HepG2 (cell line): Measurements from ENCODE around the gene ANKRD35. TPM values are rescaled to one million over a fixed set of nuclear protein-coding genes. Genes with fewer than 3 reads are reported as not detected.

Experiments used
- FLYWCH1 ChIP-seq: sonication (generic); formaldehyde crosslinking; IDR thresholded peaks from 2 replicates; pipeline ENCODE4 v1.8.1; 2023; ENCODE audit warnings: mild to moderate bottlenecking, missing genetic modification reagents
- FOSL1 ChIP-seq: sonication (generic); formaldehyde crosslinking; IDR thresholded peaks from 2 replicates; pipeline ENCODE4 v1.9.0; 2021; ENCODE audit warnings: missing genetic modification reagents, borderline replicate concordance
- KDM4B ChIP-seq: sonication (generic); formaldehyde crosslinking; IDR thresholded peaks from 2 replicates; pipeline ENCODE4 v1.4.0; 2020; ENCODE audit warnings: missing genetic modification reagents
- MIER3 ChIP-seq: IDR thresholded peaks from 2 replicates; pipeline ENCODE4 v1.6.1; 2016; ENCODE audit warnings: missing compliant biosample characterization, borderline replicate concordance
- SALL2 ChIP-seq: sonication (generic); formaldehyde crosslinking; IDR thresholded peaks from 2 replicates; pipeline ENCODE4 v1.8.1; 2023; ENCODE audit warnings: mild to moderate bottlenecking, missing genetic modification reagents, inconsistent platforms
- SRSF1 ChIP-seq: fragments of 200-400 bp; formaldehyde crosslinking; optimal IDR thresholded peaks from 2 replicates; pipeline ENCODE3; 2017; ENCODE audit warnings: mild to moderate bottlenecking, low read depth, low read length, moderate library complexity
- TAF1 ChIP-seq: sonication (generic); formaldehyde crosslinking; IDR thresholded peaks from 2 replicates; pipeline ENCODE4 v1.4.0; 2020; ENCODE audit warnings: missing genetic modification reagents
- TOPORS ChIP-seq: sonication (generic); formaldehyde crosslinking; IDR thresholded peaks from 2 replicates; pipeline ENCODE4 v1.8.0; 2023; ENCODE audit warnings: mild to moderate bottlenecking, missing genetic modification reagents
- USF2 ChIP-seq, 2 experiments: sonication (generic) in 1 of 2; formaldehyde crosslinking in 1 of 2; IDR thresholded peaks; 2 replicates each; pipeline versions ENCODE4 v1.5.1 to v1.6.1; 2011 to 2020; ENCODE audit warnings: borderline replicate concordance in 1 of 2, low read depth in 1 of 2, low read length in 1 of 2, mild to moderate bottlenecking in 1 of 2, missing genetic modification reagents in 1 of 2, moderate library complexity in 1 of 2
- ZBTB10 ChIP-seq: sonication (generic); formaldehyde crosslinking; IDR thresholded peaks from 2 replicates; pipeline ENCODE4 v1.4.0; 2020; ENCODE audit warnings: missing genetic modification reagents, borderline replicate concordance
- ZNF124 ChIP-seq: sonication (generic); formaldehyde crosslinking; IDR thresholded peaks from 2 replicates; pipeline ENCODE4 v1.4.0; 2020; ENCODE audit warnings: missing genetic modification reagents
- ZNF143 ChIP-seq: sonication (generic); formaldehyde crosslinking; IDR thresholded peaks from 2 replicates; pipeline ENCODE4 v1.4.0; 2020; ENCODE audit warnings: missing genetic modification reagents
- ZNF44 ChIP-seq: sonication (generic); formaldehyde crosslinking; IDR thresholded peaks from 2 replicates; pipeline ENCODE4 v1.5.1; 2020; ENCODE audit warnings: mild to moderate bottlenecking, missing genetic modification reagents
- ZNF547 ChIP-seq: sonication (generic); formaldehyde crosslinking; IDR thresholded peaks from 2 replicates; pipeline ENCODE4 v1.5.1; 2020; ENCODE audit warnings: mild to moderate bottlenecking, missing genetic modification reagents
- ZNF644 ChIP-seq: IDR thresholded peaks from 2 replicates; pipeline ENCODE4 v1.6.1; 2016; ENCODE audit warnings: low read depth
- ZNF672 ChIP-seq: sonication (generic); formaldehyde crosslinking; IDR thresholded peaks from 2 replicates; pipeline ENCODE4 v1.8.1; 2022; ENCODE audit warnings: missing genetic modification reagents
- polyA plus RNA-seq, 8 experiments: library from polyadenylated mRNA; depleted of rRNA in 3 of 8; stranded (reverse) in 7 of 8; unstranded in 1 of 8; fragments of >200 nt; fragmentation: Illumina TruSeq in 4 of 8; extraction: Trizol in 4 of 8; gene quantifications; 2 replicates each; pipeline versions ENCODE4 v1.2.1 to v1.2.3, GENCODE V29; 2011 to 2016; ENCODE audit warnings: low read depth in 4 of 8, missing spikeins in 1 of 8, mixed read lengths in 1 of 8; ENCODE audit not compliant: insufficient read depth in 1 of 8
- total RNA-seq, 5 experiments: library from RNA; depleted of rRNA; stranded (reverse); fragments of >200 nt; fragmentation: Illumina TruSeq; extraction: Trizol; gene quantifications; 2 replicates each; pipeline ENCODE4 v1.2.3, GENCODE V29; 2016; ENCODE audit warnings: low read depth in 1 of 5
- TF ChIP-seq, protein P1 (sequence below): sonication (generic); formaldehyde crosslinking; IDR thresholded peaks from 2 replicates; pipeline ENCODE4 v1.8.1; 2023; ENCODE audit warnings: mild to moderate bottlenecking, missing genetic modification reagents
- TF ChIP-seq, protein P2 (sequence below): IDR thresholded peaks from 2 replicates; pipeline ENCODE4 v1.6.1; 2016; ENCODE audit warnings: mild to moderate bottlenecking
- TF ChIP-seq, protein P3 (sequence below): conservative IDR thresholded peaks from 2 replicates; pipeline ENCODE4 v1.6.1; 2018; ENCODE audit warnings: missing genetic modification reagents

ANKRD35 gene
- total and polyA plus RNA-seq, 2 of the 13 experiments (the other 11 are each of a cell fraction or from before 2014, with no cell fraction given) = 0.02 TPM; not detected in 1

- TF ChIP-seq, protein P1, sequence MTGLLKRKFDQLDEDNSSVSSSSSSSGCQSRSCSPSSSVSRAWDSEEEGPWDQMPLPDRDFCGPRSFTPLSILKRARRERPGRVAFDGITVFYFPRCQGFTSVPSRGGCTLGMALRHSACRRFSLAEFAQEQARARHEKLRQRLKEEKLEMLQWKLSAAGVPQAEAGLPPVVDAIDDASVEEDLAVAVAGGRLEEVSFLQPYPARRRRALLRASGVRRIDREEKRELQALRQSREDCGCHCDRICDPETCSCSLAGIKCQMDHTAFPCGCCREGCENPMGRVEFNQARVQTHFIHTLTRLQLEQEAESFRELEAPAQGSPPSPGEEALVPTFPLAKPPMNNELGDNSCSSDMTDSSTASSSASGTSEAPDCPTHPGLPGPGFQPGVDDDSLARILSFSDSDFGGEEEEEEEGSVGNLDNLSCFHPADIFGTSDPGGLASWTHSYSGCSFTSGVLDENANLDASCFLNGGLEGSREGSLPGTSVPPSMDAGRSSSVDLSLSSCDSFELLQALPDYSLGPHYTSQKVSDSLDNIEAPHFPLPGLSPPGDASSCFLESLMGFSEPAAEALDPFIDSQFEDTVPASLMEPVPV (CRISPR knock-in tag) = peak; percentile 40; the same call in 1 of the 2 replicates
- TF ChIP-seq KDM4B (CRISPR knock-in tag) (peak; percentile 66; the same call in 1 of the 2 replicates), SALL2 (CRISPR knock-in tag) (no peak), ZNF143 (CRISPR knock-in tag) (peak; percentile 50; the same call in 1 of the 2 replicates), SRSF1 (no peak), TOPORS (CRISPR knock-in tag) (peak; percentile 76; the same call in 1 of the 2 replicates), MIER3 (CRISPR knock-in tag) (no peak), ZNF672 (CRISPR knock-in tag) (no peak), USF2 (IDR thresholded peaks at IDR 0.05; ENCODE audit: low read depth, low read length) (peak; percentile 5; the same call in 1 of the 2 replicates), USF2 (CRISPR knock-in tag; IDR thresholded peaks at IDR 0.05; ENCODE audit: borderline replicate concordance) (peak; percentile 74; the same call in 1 of the 2 replicates), ZNF644 (CRISPR knock-in tag) (no peak), TAF1 (CRISPR knock-in tag) (peak; percentile 93), ZNF547 (CRISPR knock-in tag) (peak; percentile 48; the same call in 1 of the 2 replicates), ZBTB10 (CRISPR knock-in tag) (no peak), FOSL1 (CRISPR knock-in tag) (no peak), FLYWCH1 (CRISPR knock-in tag) (no peak), ZNF44 (CRISPR knock-in tag) (peak; percentile 95; the same call in 1 of the 2 replicates), ZNF124 (CRISPR knock-in tag) (no peak; the same call in 1 of the 2 replicates)
- TF ChIP-seq, protein P2, sequence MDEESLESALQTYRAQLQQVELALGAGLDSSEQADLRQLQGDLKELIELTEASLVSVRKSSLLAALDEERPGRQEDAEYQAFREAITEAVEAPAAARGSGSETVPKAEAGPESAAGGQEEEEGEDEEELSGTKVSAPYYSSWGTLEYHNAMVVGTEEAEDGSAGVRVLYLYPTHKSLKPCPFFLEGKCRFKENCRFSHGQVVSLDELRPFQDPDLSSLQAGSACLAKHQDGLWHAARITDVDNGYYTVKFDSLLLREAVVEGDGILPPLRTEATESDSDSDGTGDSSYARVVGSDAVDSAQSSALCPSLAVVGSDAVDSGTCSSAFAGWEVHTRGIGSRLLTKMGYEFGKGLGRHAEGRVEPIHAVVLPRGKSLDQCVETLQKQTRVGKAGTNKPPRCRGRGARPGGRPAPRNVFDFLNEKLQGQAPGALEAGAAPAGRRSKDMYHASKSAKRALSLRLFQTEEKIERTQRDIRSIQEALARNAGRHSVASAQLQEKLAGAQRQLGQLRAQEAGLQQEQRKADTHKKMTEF (CRISPR knock-in tag) = peak; percentile 88
- TF ChIP-seq, protein P3, sequence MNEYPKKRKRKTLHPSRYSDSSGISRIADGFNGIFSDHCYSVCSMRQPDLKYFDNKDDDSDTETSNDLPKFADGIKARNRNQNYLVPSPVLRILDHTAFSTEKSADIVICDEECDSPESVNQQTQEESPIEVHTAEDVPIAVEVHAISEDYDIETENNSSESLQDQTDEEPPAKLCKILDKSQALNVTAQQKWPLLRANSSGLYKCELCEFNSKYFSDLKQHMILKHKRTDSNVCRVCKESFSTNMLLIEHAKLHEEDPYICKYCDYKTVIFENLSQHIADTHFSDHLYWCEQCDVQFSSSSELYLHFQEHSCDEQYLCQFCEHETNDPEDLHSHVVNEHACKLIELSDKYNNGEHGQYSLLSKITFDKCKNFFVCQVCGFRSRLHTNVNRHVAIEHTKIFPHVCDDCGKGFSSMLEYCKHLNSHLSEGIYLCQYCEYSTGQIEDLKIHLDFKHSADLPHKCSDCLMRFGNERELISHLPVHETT (CRISPR knock-in tag) = peak; percentile 62
These were observed 61.8 kb downstream of the ANKRD35 start, which contains the start of the genes POLR3C and RNF115 (continued) for GRCh38 chr1:145823565-145824498.
